Uterus (tissue), 2 donors: ENCODE data around the gene SLC13A3.

Source experiments
- CTCF ChIP-seq, 4 experiments: fragments of 200-600 bp in 2 of 4; fragments of 450-650 bp in 2 of 4; sonication (generic) in 2 of 4; IDR thresholded peaks; one replicate each; pipeline ENCODE4 v1.5.1; 2016 to 2019; ENCODE audit warnings: antibody characterized with exemption in 4 of 4, mild to moderate bottlenecking in 2 of 4, moderate library complexity in 1 of 4
- POLR2A ChIP-seq, 2 donors: fragments of 450-650 bp; IDR thresholded peaks; one replicate each; pipeline ENCODE4 v1.6.1; 2016; ENCODE audit warnings: antibody characterized with exemption in 2 of 2, mild to moderate bottlenecking in 1 of 2, moderate library complexity in 1 of 2

GRCh38 chr20:46677608-46678007, 26.3 kb upstream of the SLC13A3 start:
- TF ChIP-seq CTCF (IDR thresholded peaks at IDR 0.05) (no peak), POLR2A (IDR thresholded peaks at IDR 0.05) (no peak)
